ENCODE measurements around the gene ALKBH5.

DNA sequence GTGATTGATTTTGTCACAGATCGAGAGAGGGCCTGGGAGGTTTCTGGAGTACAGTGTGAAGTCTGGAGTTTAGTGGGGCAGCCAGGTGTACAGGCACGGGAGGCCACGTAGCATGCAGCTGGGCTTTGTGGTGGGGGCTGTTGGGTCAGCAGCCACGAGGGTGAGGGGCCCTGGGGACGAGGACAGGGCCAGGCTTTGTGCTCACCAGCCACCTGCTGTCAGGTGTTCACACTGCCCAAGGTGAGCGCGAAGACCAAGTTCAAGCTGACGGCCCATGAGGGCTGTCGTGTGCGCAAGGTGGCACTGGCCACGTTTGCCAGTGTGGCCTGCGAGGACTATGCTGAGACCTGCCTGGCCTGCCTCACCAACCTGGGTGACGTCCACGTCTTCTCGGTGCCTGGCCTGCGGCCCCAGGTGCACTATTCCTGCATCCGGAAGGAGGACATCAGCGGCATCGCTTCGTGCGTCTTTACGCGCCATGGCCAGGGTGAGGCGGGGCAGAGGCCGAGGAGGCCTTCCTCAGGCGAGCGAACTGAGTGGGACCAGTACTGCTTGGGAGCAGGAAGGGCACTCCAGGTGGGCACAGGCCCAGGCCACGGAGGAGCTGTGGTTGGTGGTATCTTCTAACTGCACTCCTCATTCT is 57.7 kb downstream of the ALKBH5 start:
- TF ChIP-seq, protein P1, sequence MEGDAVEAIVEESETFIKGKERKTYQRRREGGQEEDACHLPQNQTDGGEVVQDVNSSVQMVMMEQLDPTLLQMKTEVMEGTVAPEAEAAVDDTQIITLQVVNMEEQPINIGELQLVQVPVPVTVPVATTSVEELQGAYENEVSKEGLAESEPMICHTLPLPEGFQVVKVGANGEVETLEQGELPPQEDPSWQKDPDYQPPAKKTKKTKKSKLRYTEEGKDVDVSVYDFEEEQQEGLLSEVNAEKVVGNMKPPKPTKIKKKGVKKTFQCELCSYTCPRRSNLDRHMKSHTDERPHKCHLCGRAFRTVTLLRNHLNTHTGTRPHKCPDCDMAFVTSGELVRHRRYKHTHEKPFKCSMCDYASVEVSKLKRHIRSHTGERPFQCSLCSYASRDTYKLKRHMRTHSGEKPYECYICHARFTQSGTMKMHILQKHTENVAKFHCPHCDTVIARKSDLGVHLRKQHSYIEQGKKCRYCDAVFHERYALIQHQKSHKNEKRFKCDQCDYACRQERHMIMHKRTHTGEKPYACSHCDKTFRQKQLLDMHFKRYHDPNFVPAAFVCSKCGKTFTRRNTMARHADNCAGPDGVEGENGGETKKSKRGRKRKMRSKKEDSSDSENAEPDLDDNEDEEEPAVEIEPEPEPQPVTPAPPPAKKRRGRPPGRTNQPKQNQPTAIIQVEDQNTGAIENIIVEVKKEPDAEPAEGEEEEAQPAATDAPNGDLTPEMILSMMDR (IDR thresholded peaks at IDR 0.05; ENCODE audit: poor library complexity, severe bottlenecking) = no peak
- TF ChIP-seq RAD21 (conservative IDR thresholded peaks at IDR 0.05) = no peak
- TF ChIP-seq EZH2 (IDR thresholded peaks at IDR 0.05; ENCODE audit: borderline replicate concordance, insufficient read depth, low read length, poor library complexity, severe bottlenecking) = no peak
- TF ChIP-seq, protein P2, sequence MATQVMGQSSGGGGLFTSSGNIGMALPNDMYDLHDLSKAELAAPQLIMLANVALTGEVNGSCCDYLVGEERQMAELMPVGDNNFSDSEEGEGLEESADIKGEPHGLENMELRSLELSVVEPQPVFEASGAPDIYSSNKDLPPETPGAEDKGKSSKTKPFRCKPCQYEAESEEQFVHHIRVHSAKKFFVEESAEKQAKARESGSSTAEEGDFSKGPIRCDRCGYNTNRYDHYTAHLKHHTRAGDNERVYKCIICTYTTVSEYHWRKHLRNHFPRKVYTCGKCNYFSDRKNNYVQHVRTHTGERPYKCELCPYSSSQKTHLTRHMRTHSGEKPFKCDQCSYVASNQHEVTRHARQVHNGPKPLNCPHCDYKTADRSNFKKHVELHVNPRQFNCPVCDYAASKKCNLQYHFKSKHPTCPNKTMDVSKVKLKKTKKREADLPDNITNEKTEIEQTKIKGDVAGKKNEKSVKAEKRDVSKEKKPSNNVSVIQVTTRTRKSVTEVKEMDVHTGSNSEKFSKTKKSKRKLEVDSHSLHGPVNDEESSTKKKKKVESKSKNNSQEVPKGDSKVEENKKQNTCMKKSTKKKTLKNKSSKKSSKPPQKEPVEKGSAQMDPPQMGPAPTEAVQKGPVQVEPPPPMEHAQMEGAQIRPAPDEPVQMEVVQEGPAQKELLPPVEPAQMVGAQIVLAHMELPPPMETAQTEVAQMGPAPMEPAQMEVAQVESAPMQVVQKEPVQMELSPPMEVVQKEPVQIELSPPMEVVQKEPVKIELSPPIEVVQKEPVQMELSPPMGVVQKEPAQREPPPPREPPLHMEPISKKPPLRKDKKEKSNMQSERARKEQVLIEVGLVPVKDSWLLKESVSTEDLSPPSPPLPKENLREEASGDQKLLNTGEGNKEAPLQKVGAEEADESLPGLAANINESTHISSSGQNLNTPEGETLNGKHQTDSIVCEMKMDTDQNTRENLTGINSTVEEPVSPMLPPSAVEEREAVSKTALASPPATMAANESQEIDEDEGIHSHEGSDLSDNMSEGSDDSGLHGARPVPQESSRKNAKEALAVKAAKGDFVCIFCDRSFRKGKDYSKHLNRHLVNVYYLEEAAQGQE (IDR thresholded peaks at IDR 0.05; ENCODE audit: borderline replicate concordance) = no peak
- no peak for TF ChIP-seq EP300 (conservative IDR thresholded peaks at IDR 0.05; ENCODE audit: poor library complexity, severe bottlenecking)
- TF ChIP-seq TAF1 (IDR thresholded peaks at IDR 0.05; ENCODE audit: low read depth) = no peak
- no peak for TF ChIP-seq SMC3 (conservative IDR thresholded peaks at IDR 0.05; ENCODE audit: poor library complexity)
- TF ChIP-seq POLR2AphosphoS5 (IDR thresholded peaks at IDR 0.05) = no peak
- no peak for TF ChIP-seq MXI1 (conservative IDR thresholded peaks at IDR 0.05; ENCODE audit: poor library complexity, severe bottlenecking)

All from neural cell (in vitro differentiated cells).